Lower lobe of right lung (tissue), 2 donors: ENCODE results near the gene CEACAM8. TPM values are rescaled to one million over a fixed set of nuclear protein-coding genes. Genes with fewer than 3 reads are reported as not detected.
"Not testable (repeated sequence)": the region's sequence is repeated elsewhere in the genome, so short reads cannot be mapped to it uniquely, and the experiment has no call there.

ENCODE experiments used
- ATAC-seq, 2 donors: fragments of 200-7000 bp; cut with Tn5 transposase; one replicate each; pipeline ENCODE4 v1.9.1; 2020 to 2022; ENCODE audit warnings: mild to moderate bottlenecking in 2 of 2, moderate library complexity in 2 of 2
- DNase-seq: peaks from one replicate; pipeline ENCODE4 v3.0.0-alpha.2; 2020
- H3K27ac ChIP-seq: fragments of 200-600 bp; one replicate; pipeline ENCODE4 v1.8.0; 2022
- H3K27me3 ChIP-seq: fragments of 200-600 bp; one replicate; pipeline ENCODE4 v1.8.0; 2022; ENCODE audit warnings: low read depth
- H3K36me3 ChIP-seq: fragments of 200-600 bp; one replicate; pipeline ENCODE4 v1.8.0; 2022; ENCODE audit warnings: mild to moderate bottlenecking
- H3K4me1 ChIP-seq: fragments of 200-600 bp; one replicate; pipeline ENCODE4 v1.8.0; 2022
- H3K4me3 ChIP-seq: fragments of 200-600 bp; one replicate; pipeline ENCODE4 v1.8.0; 2022; ENCODE audit warnings: mild to moderate bottlenecking
- H3K9me3 ChIP-seq: fragments of 200-600 bp; one replicate; pipeline ENCODE4 v1.8.0; 2022
- intact Hi-C: fragments of 100-400 bp; cut with DNase I; formaldehyde crosslinking; loops from one replicate; pipeline ENCODE4 v1.11.0; 2022
- total RNA-seq: library from RNA; stranded (reverse); fragmentation: NEBNext Ultra II Directional; extraction: Animal tissue kit (Norgen Biotek cat#: 25700); gene quantifications from one replicate; pipeline ENCODE4 v1.2.1, GENCODE V29; 2021
- TF ChIP-seq, protein P1 (sequence below): fragments of 200-600 bp; IDR thresholded peaks from one replicate; pipeline ENCODE4 v1.8.0; 2022; ENCODE audit warnings: antibody characterized with exemption, mild to moderate bottlenecking
- donor health status: DM: no; HTN: yes; CAD: no; lungs with severe emphysema.

The CEACAM8 gene
- total RNA-seq, 1 donor from 2014 or later: 0.53 TPM

DNA sequence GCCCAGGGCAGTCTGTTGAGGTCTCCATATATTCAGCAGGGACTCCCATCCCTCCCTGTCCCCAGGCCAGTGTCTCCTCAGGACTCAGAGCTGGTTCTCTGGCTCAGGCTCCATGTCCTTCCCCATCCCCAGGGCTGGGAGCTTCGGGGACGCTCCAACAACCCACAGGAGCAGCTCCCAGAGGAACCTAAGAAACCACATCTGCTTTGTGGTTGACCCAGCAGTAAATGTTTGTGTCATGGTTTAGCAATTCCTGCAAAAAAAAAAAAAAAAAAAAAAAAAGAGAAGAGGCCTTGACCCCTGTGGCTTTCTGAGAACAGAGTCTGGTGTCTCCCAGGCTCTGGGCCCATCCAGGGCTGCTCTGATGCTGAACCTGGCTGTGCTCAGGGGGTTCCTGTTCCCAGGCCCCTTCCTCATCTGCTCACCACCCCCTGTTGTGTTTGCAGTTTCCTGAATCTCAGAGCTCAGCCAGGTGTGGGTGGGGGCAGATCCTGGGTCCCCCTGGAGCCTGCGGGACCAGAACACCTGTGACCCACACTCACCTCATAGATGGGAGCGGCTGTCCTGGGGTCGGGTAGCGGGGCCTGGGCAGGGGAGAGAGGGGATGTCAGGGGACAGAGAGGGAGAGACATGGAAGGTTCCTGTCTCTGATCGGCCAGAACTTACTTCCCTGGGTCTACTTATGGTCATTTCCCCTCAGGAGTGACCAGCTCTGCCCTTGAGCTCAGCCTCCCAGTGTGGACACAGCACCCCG lies 41.3 kb downstream of the CEACAM8 start:
- Histone ChIP-seq H3K27ac (no peak overlapping the region), H3K4me3 (no peak overlapping the region), H3K36me3 (no peaks in the 10 kb centered on the region), H3K4me1 (peaks cover 7% of the 10 kb centered on the region), H3K27me3 (peaks cover 6% of the 10 kb centered on the region), H3K9me3 (no peaks in the 10 kb centered on the region)
- ATAC-seq (peak; percentile 70 to 79), DNase-seq (no peak)
- intact Hi-C loops: no loop called here
- TF ChIP-seq, protein P1, sequence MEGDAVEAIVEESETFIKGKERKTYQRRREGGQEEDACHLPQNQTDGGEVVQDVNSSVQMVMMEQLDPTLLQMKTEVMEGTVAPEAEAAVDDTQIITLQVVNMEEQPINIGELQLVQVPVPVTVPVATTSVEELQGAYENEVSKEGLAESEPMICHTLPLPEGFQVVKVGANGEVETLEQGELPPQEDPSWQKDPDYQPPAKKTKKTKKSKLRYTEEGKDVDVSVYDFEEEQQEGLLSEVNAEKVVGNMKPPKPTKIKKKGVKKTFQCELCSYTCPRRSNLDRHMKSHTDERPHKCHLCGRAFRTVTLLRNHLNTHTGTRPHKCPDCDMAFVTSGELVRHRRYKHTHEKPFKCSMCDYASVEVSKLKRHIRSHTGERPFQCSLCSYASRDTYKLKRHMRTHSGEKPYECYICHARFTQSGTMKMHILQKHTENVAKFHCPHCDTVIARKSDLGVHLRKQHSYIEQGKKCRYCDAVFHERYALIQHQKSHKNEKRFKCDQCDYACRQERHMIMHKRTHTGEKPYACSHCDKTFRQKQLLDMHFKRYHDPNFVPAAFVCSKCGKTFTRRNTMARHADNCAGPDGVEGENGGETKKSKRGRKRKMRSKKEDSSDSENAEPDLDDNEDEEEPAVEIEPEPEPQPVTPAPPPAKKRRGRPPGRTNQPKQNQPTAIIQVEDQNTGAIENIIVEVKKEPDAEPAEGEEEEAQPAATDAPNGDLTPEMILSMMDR: no peak

DNA sequence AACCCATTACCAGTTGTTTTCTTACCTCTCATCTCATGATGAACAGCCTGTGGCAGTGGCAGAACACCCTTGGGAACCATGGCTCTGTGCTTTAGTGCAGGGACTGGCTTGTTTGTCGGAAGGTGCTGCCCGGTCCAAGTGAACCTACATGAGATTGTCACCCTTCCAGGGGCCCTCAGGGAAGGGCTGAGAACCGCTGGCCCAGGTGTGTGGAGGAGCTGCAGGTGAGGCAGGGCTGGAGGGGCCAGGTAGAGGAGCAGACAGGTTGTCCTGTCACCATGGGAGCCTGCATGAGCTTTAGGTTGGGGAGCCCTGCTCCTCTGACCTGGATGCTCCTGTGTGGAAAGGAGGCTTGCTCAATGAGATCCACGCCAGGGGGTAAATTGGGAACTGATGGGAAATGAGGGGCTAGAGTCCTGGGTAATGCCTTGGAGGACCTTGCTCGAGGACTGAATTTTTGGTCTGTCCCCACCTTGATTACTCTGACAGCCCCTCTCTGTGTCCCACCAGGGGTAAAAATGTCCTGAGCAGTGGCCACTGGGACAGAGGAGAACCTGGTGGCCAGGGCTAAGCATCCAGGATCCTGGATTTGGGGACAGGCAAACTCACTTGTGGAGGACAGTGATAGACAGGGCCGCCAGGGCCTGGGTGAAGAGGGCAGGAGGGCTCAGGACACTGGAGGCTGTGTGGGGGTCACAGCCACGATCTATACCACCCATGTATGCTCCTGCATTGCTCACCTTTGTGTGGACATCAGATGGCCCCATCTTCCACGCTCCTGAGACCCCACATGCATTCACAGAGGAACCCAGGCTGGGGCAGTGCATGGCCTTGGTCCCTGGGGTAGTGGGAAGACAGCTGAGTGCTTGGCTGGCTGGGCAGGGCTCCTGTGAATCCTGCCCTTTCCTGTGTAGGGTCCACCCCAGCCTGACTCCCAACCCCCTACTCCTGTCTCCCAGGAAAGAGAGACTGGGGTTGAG lies 42.3 kb downstream of the CEACAM8 start:
- H3K27ac ChIP-seq: no peak overlapping the region
- intact Hi-C loops: no loop called here
- no peaks in the 10 kb centered on the region for H3K36me3 ChIP-seq
- H3K4me1 ChIP-seq: peaks cover 7% of the 10 kb centered on the region
- TF ChIP-seq, protein P1: no peak
- DNase-seq (no peak), ATAC-seq (no peak)
- peaks cover 6% of the 10 kb centered on the region for H3K27me3 ChIP-seq
- no peaks in the 10 kb centered on the region for H3K9me3 ChIP-seq
- no peak overlapping the region for H3K4me3 ChIP-seq

- H3K27ac ChIP-seq, H3K4me3 ChIP-seq, H3K9me3 ChIP-seq, DNase-seq, ATAC-seq, H3K27me3 ChIP-seq, H3K36me3 ChIP-seq, intact Hi-C loops, H3K4me1 ChIP-seq: not testable (repeated sequence)
Observed at GRCh38 chr19:42550521-42550920, 44.2 kb downstream of the CEACAM8 start.

DNA sequence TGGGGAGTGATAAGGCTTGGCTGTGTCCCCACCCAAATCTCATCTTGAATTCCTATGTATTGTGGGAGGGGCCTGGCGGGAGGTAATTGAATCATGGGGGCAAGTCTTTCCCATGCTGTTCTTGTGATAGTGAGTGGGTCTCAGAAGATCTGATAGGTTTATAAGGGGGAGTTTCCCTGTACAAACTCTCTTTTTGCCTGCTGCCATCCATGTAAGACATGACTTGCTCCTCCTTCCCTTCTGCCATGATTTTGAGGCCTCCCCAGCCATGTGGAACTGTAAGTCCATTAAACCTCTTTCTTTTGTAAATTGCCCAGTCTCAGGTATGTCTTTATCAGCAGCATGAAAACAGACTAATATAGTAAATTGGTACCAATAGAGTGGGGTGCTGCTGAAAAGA lies 45.7 kb downstream of the CEACAM8 start:
- DNase-seq, H3K36me3 ChIP-seq, ATAC-seq, H3K9me3 ChIP-seq, H3K27ac ChIP-seq, H3K4me3 ChIP-seq, intact Hi-C loops, H3K4me1 ChIP-seq: not testable (repeated sequence)
- peaks cover 11% of the 10 kb centered on the region for H3K27me3 ChIP-seq

GRCh38 chr19:42548552-42548951 lies 46.2 kb downstream of the CEACAM8 start:
- no peak overlapping the region for H3K27ac ChIP-seq
- TF ChIP-seq, protein P1: no peak
- DNase-seq (no peak), ATAC-seq (no peak)
- intact Hi-C loops: no loop called here
- no peak overlapping the region for H3K4me3 ChIP-seq
- H3K4me1 ChIP-seq: peaks cover under 1% of the 10 kb centered on the region
- peaks cover 13% of the 10 kb centered on the region for H3K27me3 ChIP-seq
- H3K36me3 ChIP-seq: no peaks in the 10 kb centered on the region
- no peaks in the 10 kb centered on the region for H3K9me3 ChIP-seq

DNA sequence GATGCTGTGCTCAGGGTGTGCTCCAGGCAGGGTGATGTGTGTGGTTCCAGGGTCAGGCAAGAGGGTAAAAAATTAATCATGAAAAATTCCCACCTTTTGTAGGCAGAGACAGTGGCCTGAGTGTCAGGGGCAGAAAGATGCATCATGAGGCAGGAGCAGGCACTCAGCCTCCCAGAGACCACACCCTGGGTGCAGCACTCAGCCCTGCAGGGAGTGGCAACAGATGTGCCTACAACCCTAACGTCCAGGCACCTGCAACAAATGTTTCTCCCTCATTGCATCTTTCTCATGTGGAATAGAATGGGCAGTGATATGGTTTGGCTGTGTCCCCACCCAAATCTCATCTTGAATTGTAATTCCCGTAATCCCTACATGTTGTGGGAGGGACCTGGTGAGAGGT lies 46.8 kb downstream of the CEACAM8 start:
- Histone ChIP-seq H3K27ac (no peak overlapping the region), H3K36me3 (no peaks in the 10 kb centered on the region), H3K27me3 (peaks cover 17% of the 10 kb centered on the region), H3K9me3 (no peaks in the 10 kb centered on the region), H3K4me1 (no peaks in the 10 kb centered on the region), H3K4me3 (no peak overlapping the region)
- DNase-seq: no peak
- TF ChIP-seq, protein P1: no peak
- no peak for ATAC-seq
- intact Hi-C loops: no loop called here
